ENCODE measurements around the gene ACTN1. TPM values are rescaled to one million over a fixed set of nuclear protein-coding genes. Genes with fewer than 3 reads are reported as not detected.

Gene ACTN1
- total and polyA plus RNA-seq, 2 experiments from 2014 or later: 88.0 to 163 TPM

DNA sequence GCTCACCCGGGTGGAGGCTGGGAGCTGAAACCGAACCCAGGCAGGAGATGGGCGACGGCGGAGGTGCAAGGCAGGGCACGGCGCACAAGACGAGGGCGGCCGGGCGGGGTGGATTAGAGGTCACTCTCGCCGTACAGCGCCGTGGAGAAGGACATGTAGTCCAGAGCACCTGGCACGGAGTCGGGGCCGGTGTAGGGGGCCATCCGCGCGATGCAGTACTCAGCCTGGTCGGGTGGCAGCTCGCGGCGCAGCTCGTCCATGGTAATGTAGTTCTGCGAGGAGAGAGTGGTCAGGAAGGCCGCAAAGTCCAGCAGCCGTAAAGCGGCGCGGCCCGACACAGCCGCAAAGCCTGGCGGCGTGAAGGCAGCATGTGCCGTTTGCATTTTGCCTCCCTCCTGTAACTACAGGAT is 104.4 kb downstream of the ACTN1 start:
- no peak overlapping the region for H2AFZ ChIP-seq
- TF ChIP-seq, protein P1, sequence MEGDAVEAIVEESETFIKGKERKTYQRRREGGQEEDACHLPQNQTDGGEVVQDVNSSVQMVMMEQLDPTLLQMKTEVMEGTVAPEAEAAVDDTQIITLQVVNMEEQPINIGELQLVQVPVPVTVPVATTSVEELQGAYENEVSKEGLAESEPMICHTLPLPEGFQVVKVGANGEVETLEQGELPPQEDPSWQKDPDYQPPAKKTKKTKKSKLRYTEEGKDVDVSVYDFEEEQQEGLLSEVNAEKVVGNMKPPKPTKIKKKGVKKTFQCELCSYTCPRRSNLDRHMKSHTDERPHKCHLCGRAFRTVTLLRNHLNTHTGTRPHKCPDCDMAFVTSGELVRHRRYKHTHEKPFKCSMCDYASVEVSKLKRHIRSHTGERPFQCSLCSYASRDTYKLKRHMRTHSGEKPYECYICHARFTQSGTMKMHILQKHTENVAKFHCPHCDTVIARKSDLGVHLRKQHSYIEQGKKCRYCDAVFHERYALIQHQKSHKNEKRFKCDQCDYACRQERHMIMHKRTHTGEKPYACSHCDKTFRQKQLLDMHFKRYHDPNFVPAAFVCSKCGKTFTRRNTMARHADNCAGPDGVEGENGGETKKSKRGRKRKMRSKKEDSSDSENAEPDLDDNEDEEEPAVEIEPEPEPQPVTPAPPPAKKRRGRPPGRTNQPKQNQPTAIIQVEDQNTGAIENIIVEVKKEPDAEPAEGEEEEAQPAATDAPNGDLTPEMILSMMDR (IDR thresholded peaks at IDR 0.05; ENCODE audit: poor library complexity): no peak
- no peak for TF ChIP-seq EZH2 (IDR thresholded peaks at IDR 0.05; ENCODE audit: borderline replicate concordance)
- no peak for TF ChIP-seq EZH2phosphoT487 (IDR thresholded peaks at IDR 0.05; ENCODE audit: low read depth, severe bottlenecking, unreplicated experiment)
- WGBS (ENCODE audit: low lambda C conversion rate, missing lambda C conversion rate): 98% methylated on average over 37 of the region's 37 CpGs

DNA sequence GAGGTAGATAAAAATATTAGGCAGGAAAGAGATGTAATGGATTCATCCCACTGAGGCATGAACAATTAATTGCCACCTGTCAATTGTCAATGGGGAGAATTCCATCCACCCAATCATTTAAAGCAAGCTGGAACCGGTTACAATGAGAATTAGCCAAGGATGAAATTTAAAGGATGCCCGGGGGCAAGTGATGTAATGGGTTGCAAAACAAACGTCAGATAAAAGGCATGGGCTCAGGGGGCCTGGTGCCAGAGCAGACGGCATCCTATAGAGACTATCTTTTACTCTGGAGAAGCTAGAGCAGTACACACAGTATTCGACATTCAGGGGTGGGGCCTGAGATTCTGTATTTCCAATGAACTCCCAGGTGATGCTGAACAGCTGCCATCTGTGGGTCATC is 105.7 kb downstream of the ACTN1 start:
- no peak overlapping the region for H2AFZ ChIP-seq
- H3K79me2 ChIP-seq: no peaks in the 10 kb centered on the region
- no peaks in the 10 kb centered on the region for H3K27me3 ChIP-seq
- no peak for DNase-seq (ENCODE audit: low spot score)
- no peak overlapping the region for H3K27ac ChIP-seq
- H3K4me2 ChIP-seq: no peak overlapping the region
- H4K20me1 ChIP-seq (ENCODE audit: insufficient read depth, poor library complexity, severe bottlenecking): no peaks in the 10 kb centered on the region
- 79% methylated on average over 5 of the region's 5 CpGs for WGBS (ENCODE audit: low lambda C conversion rate, missing lambda C conversion rate)
- no peaks in the 10 kb centered on the region for H3K9me3 ChIP-seq (ENCODE audit: low read depth)
- no peak overlapping the region for H3K4me3 ChIP-seq
- no peaks in the 10 kb centered on the region for H3K36me3 ChIP-seq (replicated peaks; ENCODE audit: insufficient read depth, low read depth)
- H3K4me1 ChIP-seq (ENCODE audit: insufficient read depth): no peaks in the 10 kb centered on the region
- H3K9me2 ChIP-seq (replicated peaks; ENCODE audit: insufficient read depth): no peaks in the 10 kb centered on the region
- TF ChIP-seq EZH2phosphoT487 (IDR thresholded peaks at IDR 0.05; ENCODE audit: low read depth, severe bottlenecking, unreplicated experiment) (no peak), EZH2 (IDR thresholded peaks at IDR 0.05; ENCODE audit: borderline replicate concordance) (no peak)
- TF ChIP-seq, protein P1 (IDR thresholded peaks at IDR 0.05; ENCODE audit: poor library complexity): no peak

More for the DNA sequence above, 104.4 kb downstream of the ACTN1 start:
- Histone ChIP-seq H3K36me3 (replicated peaks; ENCODE audit: insufficient read depth, low read depth) (no peaks in the 10 kb centered on the region), H3K9me2 (replicated peaks; ENCODE audit: insufficient read depth) (no peaks in the 10 kb centered on the region), H3K4me1 (ENCODE audit: insufficient read depth) (no peaks in the 10 kb centered on the region), H4K20me1 (ENCODE audit: insufficient read depth, poor library complexity, severe bottlenecking) (no peaks in the 10 kb centered on the region), H3K27me3 (no peaks in the 10 kb centered on the region), H3K4me2 (no peak overlapping the region), H3K79me2 (no peaks in the 10 kb centered on the region), H3K9me3 (ENCODE audit: low read depth) (no peaks in the 10 kb centered on the region), H3K4me3 (no peak overlapping the region), H3K27ac (no peak overlapping the region)
- no peak for DNase-seq (ENCODE audit: low spot score)

DNA sequence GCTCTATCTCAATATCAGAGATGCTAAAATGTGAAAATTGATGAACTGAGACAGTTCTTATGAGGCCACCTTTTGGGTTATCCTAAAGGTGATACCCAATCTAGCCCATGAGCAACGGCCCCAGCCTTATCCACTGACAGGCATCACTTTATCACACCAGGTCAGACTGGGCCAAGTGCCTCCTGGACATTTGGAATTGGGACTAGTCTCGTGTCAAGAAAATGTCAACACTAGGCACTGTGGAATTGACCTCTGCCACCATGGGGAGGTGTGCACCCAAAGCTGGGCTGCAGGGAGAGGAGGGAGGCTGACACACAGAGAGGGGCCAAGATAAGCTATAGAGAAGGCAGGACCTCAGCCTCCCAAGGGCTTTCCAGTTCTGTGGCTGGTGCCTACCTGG is 107.7 kb downstream of the ACTN1 start:
- Histone ChIP-seq H3K36me3 (replicated peaks; ENCODE audit: insufficient read depth, low read depth) (no peaks in the 10 kb centered on the region), H3K79me2 (no peaks in the 10 kb centered on the region), H4K20me1 (ENCODE audit: insufficient read depth, poor library complexity, severe bottlenecking) (no peaks in the 10 kb centered on the region), H3K27me3 (no peaks in the 10 kb centered on the region), H3K4me3 (no peak overlapping the region), H3K9me2 (replicated peaks; ENCODE audit: insufficient read depth) (no peaks in the 10 kb centered on the region), H3K4me2 (no peak overlapping the region), H2AFZ (no peak overlapping the region), H3K4me1 (ENCODE audit: insufficient read depth) (no peaks in the 10 kb centered on the region), H3K27ac (no peak overlapping the region), H3K9me3 (ENCODE audit: low read depth) (no peaks in the 10 kb centered on the region)
- TF ChIP-seq EZH2 (IDR thresholded peaks at IDR 0.05; ENCODE audit: borderline replicate concordance) (no peak), EZH2phosphoT487 (IDR thresholded peaks at IDR 0.05; ENCODE audit: low read depth, severe bottlenecking, unreplicated experiment) (no peak)
- TF ChIP-seq, protein P1 (IDR thresholded peaks at IDR 0.05; ENCODE audit: poor library complexity): no peak
- 66% methylated on average over 2 of the region's 2 CpGs for WGBS (ENCODE audit: low lambda C conversion rate, missing lambda C conversion rate)
- DNase-seq (ENCODE audit: low spot score): no peak

DNA sequence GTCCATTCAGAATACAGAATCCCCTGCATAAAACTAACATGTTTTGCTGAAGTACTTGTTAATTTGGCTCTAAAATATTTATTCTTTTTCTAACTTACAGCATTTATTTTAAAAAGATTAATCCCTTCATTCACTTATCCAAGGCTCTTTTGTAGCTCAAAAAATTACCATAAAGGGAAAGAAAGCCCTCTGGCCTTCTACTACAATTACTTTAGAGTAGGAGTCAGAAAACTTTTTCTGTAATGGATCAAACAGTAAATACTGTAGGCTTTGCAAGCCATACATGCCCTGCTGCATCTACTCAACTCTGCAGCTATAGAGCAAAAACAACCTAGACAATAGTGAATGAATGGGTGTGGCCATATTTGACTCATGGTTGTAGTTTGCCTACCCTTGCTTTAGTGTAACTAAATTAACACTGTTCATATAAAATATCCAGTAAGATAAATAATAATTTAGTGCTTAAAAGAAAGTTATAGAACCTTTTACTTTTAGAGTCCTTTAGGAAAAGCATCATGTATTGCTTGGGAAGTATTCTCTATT is 112.0 kb downstream of the ACTN1 start:
- Histone ChIP-seq H3K27me3 (no peaks in the 10 kb centered on the region), H3K4me2 (no peak overlapping the region), H4K20me1 (ENCODE audit: insufficient read depth, poor library complexity, severe bottlenecking) (no peaks in the 10 kb centered on the region), H3K9me3 (ENCODE audit: low read depth) (no peaks in the 10 kb centered on the region), H3K4me3 (no peak overlapping the region), H2AFZ (no peak overlapping the region), H3K79me2 (no peaks in the 10 kb centered on the region), H3K36me3 (replicated peaks; ENCODE audit: insufficient read depth, low read depth) (no peaks in the 10 kb centered on the region), H3K9me2 (replicated peaks; ENCODE audit: insufficient read depth) (no peaks in the 10 kb centered on the region), H3K27ac (no peak overlapping the region), H3K4me1 (ENCODE audit: insufficient read depth) (no peaks in the 10 kb centered on the region)
- no peak for DNase-seq (ENCODE audit: low spot score)
- TF ChIP-seq EZH2 (IDR thresholded peaks at IDR 0.05; ENCODE audit: borderline replicate concordance) (no peak), EZH2phosphoT487 (IDR thresholded peaks at IDR 0.05; ENCODE audit: low read depth, severe bottlenecking, unreplicated experiment) (no peak)
- TF ChIP-seq, protein P1 (IDR thresholded peaks at IDR 0.05; ENCODE audit: poor library complexity): no peak

Data from hepatocyte (in vitro differentiated cells).